GM13977 (cell line): ENCODE measurements around the gene COBLL1.
"Not testable (repeated sequence)": the region's sequence is repeated elsewhere in the genome, so short reads cannot be mapped to it uniquely, and the experiment has no call there.

ENCODE experiments used
- DNase-seq: peaks from one replicate; pipeline ENCODE4 v3.0.0; 2012; ENCODE audit warnings: low spot score
- CTCF ChIP-seq: IDR thresholded peaks from 2 replicates; pipeline ENCODE4 v1.5.1; 2012; ENCODE audit warnings: mild to moderate bottlenecking, control low read depth; ENCODE audit not compliant: insufficient read depth; ENCODE audit errors: extremely low read depth, missing control alignments
- in situ Hi-C: fragments of 300-500 bp; cut with MboI; formaldehyde crosslinking; loops from one replicate; pipeline ENCODE4 v1.12.0; 2022; ENCODE audit warnings: low sequenced_read_pairs, low pct_unique_long_range_greater_than_20kb, mixed read lengths, inconsistent platforms; ENCODE audit not compliant: unreplicated experiment

Gene COBLL1

GRCh38 chr2:164714471-164714870, 127.2 kb downstream of the COBLL1 start:
- in situ Hi-C loops = no loop called here
- DNase-seq = no peak
- TF ChIP-seq CTCF = no peak

- no peak for DNase-seq
- in situ Hi-C loops = no loop called here
- no peak for TF ChIP-seq CTCF
Measured at GRCh38 chr2:164711766-164712138, 129.9 kb downstream of the COBLL1 start.

GRCh38 chr2:164710837-164711765, 130.5 kb downstream of the COBLL1 start:
- no peak for TF ChIP-seq CTCF

GRCh38 chr2:164710252-164710836, 131.3 kb downstream of the COBLL1 start:
- in situ Hi-C loops, DNase-seq: not testable (repeated sequence)

More at GRCh38 chr2:164710837-164711765, 130.5 kb downstream of the COBLL1 start:
- in situ Hi-C loops = no loop called here
- DNase-seq = no peak

- no peak for TF ChIP-seq CTCF
- no peak for DNase-seq
Measured at GRCh38 chr2:164706522-164706921, 135.1 kb downstream of the COBLL1 start.

GRCh38 chr2:164705412-164706167, 136.0 kb downstream of the COBLL1 start:
- TF ChIP-seq CTCF = no peak
- in situ Hi-C loops = no loop called here
- no peak for DNase-seq

More at GRCh38 chr2:164706522-164706921, 135.1 kb downstream of the COBLL1 start:
- in situ Hi-C loops = no loop called here
